Endometrium (tissue), 2 donors: ENCODE results near the gene ZNF23.

Experiments used
- FAIRE-seq: peaks from 2 replicates; lab custom pipeline; 2012; peaks lifted over from hg19 to GRCh38; lab: Jason Lieb, UNC
- donor health status: control.
- donor health status: control.

Gene ZNF23

GRCh38 chr16:71467810-71468209 is 5.8 kb upstream of the ZNF23 start:
- FAIRE-seq: no peak

GRCh38 chr16:71464231-71464630 is 2.2 kb upstream of the ZNF23 start:
- FAIRE-seq: no peak

DNA sequence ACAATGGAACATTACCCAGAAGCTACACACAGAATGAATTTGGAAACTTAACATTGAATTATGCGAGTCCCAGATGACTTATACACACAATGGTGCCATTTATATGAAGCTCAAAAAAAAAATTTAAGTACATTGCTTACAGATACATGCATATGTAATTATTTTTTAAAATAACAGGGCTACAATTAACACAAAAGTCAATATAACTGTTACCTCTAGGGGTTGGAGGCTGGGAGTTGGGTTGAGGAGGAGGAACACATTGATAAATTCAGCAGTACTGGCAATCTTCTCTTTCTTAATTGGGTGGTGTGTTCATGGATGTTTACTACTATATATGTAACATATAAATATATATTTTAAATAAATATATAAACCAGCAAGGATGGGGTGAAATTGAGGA is 1.1 kb downstream of the ZNF23 start:
- FAIRE-seq: no peak

DNA sequence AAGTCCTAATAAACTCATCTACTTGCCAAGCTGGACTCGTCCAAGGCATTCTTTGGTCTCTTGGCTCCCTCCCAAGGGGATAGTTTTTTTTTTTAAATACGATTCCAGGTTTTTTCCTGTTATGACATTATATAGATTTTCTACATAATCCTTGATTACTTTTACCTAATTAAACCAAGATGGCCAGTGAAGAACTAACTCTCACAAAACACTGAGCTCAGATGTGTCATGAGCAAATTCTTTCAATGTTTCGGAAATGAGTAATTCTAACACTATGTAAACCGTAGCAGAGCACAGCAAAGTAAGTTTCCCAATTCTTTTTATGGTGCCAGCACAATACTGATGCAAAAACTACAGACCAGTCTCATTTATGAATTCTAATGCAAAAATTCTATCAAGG is 1.8 kb downstream of the ZNF23 start:
- no peak for FAIRE-seq

- FAIRE-seq: no peak
Measured at GRCh38 chr16:71459510-71459909, 2.5 kb downstream of the ZNF23 start.

GRCh38 chr16:71456801-71457200 is 5.2 kb downstream of the ZNF23 start:
- FAIRE-seq: no peak

- no peak for FAIRE-seq
Measured at GRCh38 chr16:71453036-71453435, 9.0 kb downstream of the ZNF23 start.

- FAIRE-seq: no peak
Measured at GRCh38 chr16:71449020-71449419, 13.0 kb downstream of the ZNF23 start.

DNA sequence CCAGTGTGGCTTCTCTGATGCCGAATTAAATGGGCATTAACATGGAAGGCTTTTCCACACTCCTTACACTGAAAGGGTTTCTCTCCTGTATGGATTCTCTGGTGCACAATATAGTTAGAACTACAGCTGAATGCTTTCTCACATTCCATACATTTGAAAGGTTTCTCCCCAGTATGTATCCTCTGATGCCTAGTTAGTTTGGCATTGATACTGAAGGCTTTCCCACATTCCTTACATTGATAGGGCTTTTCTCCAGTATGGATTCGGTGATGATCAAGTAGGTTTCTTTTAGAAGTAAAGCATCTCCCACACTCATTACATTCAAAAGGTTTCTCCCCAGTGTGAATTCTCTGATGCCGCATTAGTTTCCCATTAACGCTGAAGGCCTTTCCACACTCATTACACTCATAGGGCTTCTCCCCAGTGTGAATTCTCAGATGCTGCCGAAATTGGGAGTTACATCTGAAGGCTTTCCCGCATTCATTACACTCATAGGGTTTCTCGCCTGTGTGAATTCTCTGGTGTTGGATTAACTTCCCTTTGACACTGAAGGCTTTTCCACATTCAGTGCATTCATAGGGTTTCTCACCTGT is 13.7 kb downstream of the ZNF23 start:
- FAIRE-seq: no peak

- no peak for FAIRE-seq
Measured at GRCh38 chr16:71443714-71444113, 18.3 kb downstream of the ZNF23 start.

DNA sequence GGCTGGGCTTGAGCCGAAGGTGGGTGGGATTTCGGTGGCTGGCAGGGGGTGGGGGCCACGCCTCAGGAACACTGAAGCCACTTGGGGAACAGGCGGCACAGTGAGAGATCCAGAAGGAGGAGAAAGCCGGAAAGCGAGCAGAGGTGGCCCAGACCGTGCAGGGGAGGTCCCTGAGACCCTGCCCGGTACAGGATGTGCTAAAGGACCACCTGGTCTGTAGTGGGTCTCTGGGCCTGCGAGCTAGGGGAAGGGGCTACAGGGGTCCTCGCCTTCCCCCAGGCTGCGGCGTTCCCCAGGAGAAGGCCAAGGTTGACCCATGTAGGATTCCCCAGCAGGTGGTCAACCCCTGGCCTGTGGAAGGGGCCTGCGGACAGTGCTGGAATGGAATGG is 20.0 kb downstream of the ZNF23 start, which contains the start of gene TLE7:
Gene TLE7, minus strand, starts transcription at position 4 of the 390 bp plus-strand sequence. CDS start 8,730 bp downstream, outside the sequence.
- FAIRE-seq: no peak

GRCh38 chr16:71441348-71442050 is 20.5 kb downstream of the ZNF23 start:
- FAIRE-seq: no peak

- FAIRE-seq: no peak
Measured at GRCh38 chr16:71440669-71441347, 21.2 kb downstream of the ZNF23 start.

GRCh38 chr16:71439523-71439922 is 22.5 kb downstream of the ZNF23 start:
- no peak for FAIRE-seq

DNA sequence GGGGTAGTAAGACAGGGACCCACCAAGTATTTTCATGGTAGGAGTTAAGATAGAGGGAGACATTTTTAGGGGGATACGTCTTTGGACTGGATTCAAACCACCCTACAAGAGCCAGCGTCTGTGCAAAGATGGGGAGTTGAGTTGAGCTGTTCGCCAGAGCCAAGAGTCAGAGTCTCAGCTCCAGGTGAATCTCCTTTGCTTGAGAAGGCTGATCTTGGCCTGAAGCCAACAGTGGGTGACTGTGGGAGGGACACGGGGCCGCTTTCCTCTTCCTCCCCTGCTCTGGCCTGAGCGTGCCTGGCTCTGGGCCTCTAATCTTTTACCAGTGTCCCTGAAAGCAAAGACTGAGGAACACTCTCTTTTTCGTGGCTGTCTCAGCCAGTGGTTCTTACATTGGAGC is 25.6 kb downstream of the ZNF23 start:
- no peak for FAIRE-seq

GRCh38 chr16:71432906-71433305 is 29.1 kb downstream of the ZNF23 start:
- no peak for FAIRE-seq

GRCh38 chr16:71431991-71432390 is 30.1 kb downstream of the ZNF23 start:
- FAIRE-seq: no peak

DNA sequence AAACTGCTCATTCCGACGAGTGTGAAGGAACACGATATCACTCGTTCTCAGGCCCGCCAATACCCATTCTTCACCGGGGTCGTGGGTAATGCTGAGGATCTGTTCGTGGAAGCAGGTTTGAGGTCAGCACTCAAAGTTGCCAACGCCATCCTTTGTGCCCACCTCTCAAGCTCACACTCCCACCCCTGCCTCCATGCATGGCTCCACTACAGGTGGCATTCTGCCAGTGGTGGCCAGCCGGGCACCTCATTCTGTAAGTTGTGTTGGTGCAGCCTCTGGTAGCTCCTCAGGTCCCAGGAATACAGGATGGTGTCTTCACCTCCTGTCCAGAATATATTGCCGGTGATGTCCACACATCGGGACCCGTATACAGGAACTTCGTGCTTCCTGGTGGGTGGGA is 30.9 kb downstream of the ZNF23 start:
- no peak for FAIRE-seq

DNA sequence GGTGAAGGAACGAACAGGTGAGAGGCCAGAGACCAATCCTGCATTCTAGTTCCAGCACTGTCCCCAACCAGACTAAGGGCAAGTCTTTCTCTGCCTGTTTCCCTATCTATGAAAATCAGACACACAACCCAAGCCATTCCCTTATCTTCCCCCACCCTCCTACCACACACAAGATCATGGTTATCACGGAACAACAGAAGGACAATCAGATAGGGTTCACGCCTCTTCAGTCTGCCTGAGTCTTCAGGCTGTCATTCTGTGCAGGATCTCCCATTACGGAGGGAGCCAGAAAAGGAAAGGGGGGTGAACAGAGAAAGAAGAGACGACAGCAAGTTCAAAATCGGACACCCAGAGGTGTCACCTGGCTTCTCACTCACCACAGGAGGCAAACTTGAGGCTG is 31.3 kb downstream of the ZNF23 start:
- no peak for FAIRE-seq

DNA sequence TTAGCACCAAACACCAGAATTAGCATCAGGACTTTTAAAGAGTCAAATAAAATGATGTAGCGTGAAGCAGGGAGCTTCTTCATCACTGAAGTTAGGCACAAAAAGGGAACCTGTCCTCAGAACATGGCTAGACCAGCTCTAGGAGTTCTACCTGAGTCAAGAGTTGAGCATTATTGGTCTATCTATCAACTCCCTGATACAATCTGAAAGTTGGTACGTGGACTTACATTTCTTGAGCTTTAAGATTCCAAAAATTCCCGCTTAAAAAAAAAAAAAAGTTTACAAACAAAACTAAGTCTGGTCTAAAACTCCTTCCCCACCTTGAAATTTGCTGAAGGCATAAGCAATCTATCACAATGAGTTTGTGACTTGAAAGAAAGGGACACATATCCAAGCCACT is 32.5 kb downstream of the ZNF23 start:
- no peak for FAIRE-seq

DNA sequence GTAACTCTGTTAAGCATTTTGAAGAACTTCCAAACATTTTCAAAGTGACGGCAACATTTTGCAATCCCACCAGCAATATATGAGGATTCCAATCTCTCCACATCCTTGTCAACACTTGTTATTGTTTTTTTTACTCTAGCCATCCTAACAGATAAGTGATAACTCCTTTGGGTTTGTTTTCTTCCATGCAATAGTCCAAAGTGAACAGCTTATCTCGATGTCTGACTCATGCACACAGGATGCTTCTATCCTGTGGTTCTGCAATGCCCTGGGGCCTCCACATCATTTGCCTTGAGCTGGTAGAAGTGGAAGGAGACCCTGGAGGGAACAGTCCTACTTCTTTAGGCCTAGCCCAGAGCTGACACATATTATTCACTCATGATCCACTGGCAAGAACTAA is 33.2 kb downstream of the ZNF23 start:
- no peak for FAIRE-seq

GRCh38 chr16:71428385-71428784 is 33.7 kb downstream of the ZNF23 start:
- FAIRE-seq: no peak

DNA sequence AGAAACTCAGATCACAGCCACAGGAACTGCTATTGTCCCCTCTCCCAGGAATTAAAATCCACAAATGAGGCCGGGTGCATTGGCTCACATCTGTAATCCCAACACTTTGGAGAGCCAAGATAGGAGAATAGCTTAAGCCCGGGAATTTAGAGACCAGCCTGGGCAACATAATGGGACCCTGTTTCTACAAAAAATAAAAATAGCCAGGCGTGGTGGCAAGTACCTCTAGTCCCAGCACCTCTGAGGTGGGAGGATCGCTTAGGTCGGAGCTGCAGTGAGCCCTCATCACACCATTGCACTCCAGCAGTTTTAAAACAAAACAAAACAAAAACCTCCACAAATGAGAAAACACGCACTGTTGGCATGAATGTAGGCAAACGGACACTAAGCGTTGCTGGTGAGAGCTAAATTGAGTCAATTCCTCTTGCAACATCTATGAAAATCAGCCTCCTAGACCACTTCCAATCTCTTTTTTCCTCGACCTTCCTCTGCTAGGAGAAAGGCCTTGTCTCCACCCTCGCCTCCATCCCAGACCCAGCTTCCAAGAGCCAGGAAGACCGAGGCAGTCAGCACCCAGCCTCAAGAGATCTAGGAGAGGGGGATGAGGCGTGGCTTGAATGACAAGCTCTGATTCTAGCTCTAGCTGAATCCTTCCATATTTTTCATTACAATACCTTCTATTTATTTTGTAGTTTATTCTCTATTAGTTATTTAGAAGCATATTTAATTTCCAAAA is 35.0 kb downstream of the ZNF23 start:
- FAIRE-seq: no peak
